AG04450 (cell line): ENCODE measurements around the gene SPSB4. TPM values are rescaled to one million over a fixed set of nuclear protein-coding genes. Genes with fewer than 3 reads are reported as not detected.

Source experiments
- CTCF ChIA-PET: fragments of 300-600, 350-600 bp; formaldehyde crosslinking; extraction: SDS; loops from one replicate; lab custom pipeline; 2022; ENCODE audit warnings: antibody characterized with exemption, inconsistent platforms; lab: Charles Lee
- POLR2A ChIA-PET: fragments of 350-600 bp; formaldehyde crosslinking; extraction: SDS; loops from one replicate; lab custom pipeline; 2021; ENCODE audit warnings: antibody characterized with exemption, inconsistent platforms; lab: Yijun Ruan, JAX
- DNase-seq: peaks from one replicate; pipeline ENCODE4 v3.0.0-alpha.2; 2011; ENCODE audit warnings: low read depth, low spot score
- H3K27ac ChIP-seq: one replicate; pipeline ENCODE4 v1.5.1; 2012; ENCODE audit warnings: low read depth, low read length, control low read depth
- H3K27me3 ChIP-seq: one replicate; pipeline ENCODE4 v1.6.0; 2012; ENCODE audit warnings: low read length; ENCODE audit not compliant: control insufficient read depth, insufficient read depth
- H3K4me3 ChIP-seq: 2 replicates; pipeline ENCODE4 v1.5.1; 2011; ENCODE audit warnings: mild to moderate bottlenecking, low read depth, low read length, control low read depth
- H3K9me3 ChIP-seq: 2 replicates; pipeline ENCODE4 v1.5.1; 2012; ENCODE audit warnings: low read length; ENCODE audit not compliant: control insufficient read depth, insufficient read depth
- CTCF ChIP-seq: IDR thresholded peaks from 2 replicates; pipeline ENCODE4 v1.5.1; 2011; ENCODE audit warnings: low read depth, low read length, control low read depth, inconsistent platforms
- polyA plus RNA-seq: library from polyadenylated mRNA; depleted of rRNA; stranded (reverse); fragments of >200 nt; gene quantifications from 2 replicates; pipeline ENCODE4 v1.2.3, GENCODE V29; 2011

SPSB4 gene
- polyA plus RNA-seq, 1 experiment = not detected

GRCh38 chr3:141044695-141045641, 6.2 kb upstream of the SPSB4 start:
- Histone ChIP-seq H3K27me3 (peaks cover 14% of the 10 kb centered on the region), H3K4me3 (no peak overlapping the region), H3K27ac (no peak overlapping the region), H3K9me3 (no peaks in the 10 kb centered on the region)
- no peak for TF ChIP-seq CTCF
- no peak for DNase-seq
- ChIA-PET CTCF (interaction anchor here (0.6 to 1.3 kb wide), 2 partner anchors 10 to 123 kb away, joined by 3 to 4 read pairs; no protein-coding TSS in a partner anchor), POLR2A (no interaction called here)

GRCh38 chr3:141045849-141046248, 5.3 kb upstream of the SPSB4 start:
- TF ChIP-seq CTCF = no peak
- no peak for DNase-seq
- CTCF ChIA-PET = interaction anchor here (1.3 kb wide), 1 partner anchor 124 kb away, joined by 4 read pairs; no protein-coding TSS in a partner anchor

GRCh38 chr3:141047168-141047567, 4.0 kb upstream of the SPSB4 start:
- POLR2A ChIA-PET = no interaction called here
- no peak for TF ChIP-seq CTCF
- Histone ChIP-seq H3K27me3 (peaks cover 27% of the 10 kb centered on the region), H3K4me3 (no peak overlapping the region), H3K27ac (no peak overlapping the region), H3K9me3 (no peaks in the 10 kb centered on the region)
- no peak for DNase-seq
- CTCF ChIA-PET = no interaction called here

More at GRCh38 chr3:141045849-141046248, 5.3 kb upstream of the SPSB4 start:
- Histone ChIP-seq H3K4me3 (no peak overlapping the region), H3K9me3 (no peaks in the 10 kb centered on the region), H3K27me3 (peaks cover 21% of the 10 kb centered on the region), H3K27ac (no peak overlapping the region)
- POLR2A ChIA-PET = no interaction called here

DNA sequence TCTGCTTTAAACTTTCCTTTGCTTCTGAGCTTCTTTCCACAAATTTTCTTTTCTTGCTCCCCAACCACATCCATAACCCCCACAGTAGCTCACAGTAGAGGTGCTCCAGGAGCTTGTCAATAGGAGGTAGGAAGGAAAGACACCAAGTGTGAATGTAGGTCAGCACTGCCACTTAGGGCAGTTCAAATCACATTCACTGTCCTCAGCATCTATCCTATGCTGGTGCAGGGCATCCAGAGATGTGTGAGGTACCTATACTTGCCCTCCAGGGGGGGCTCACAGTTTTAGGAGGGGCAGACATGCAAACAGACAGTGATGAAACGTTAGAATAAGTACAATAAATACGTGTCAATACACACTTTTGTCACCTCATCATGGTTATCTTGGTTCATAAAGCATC, 1.5 kb upstream of the SPSB4 start:
- DNase-seq = no peak
- no peaks in the 10 kb centered on the region for H3K9me3 ChIP-seq
- H3K4me3 ChIP-seq = no peak overlapping the region
- POLR2A ChIA-PET = no interaction called here
- no peak overlapping the region for H3K27ac ChIP-seq
- peaks cover 43% of the 10 kb centered on the region for H3K27me3 ChIP-seq
- no peak for TF ChIP-seq CTCF
- CTCF ChIA-PET = interaction anchor here (1.2 to 1.7 kb wide), 3 partner anchors 52 to 56 kb away, joined by 3 to 5 read pairs (median 3); no protein-coding TSS in a partner anchor
